Limb (tissue), 2 donors: ENCODE data around the gene NABP1.
A peak's percentile ranks its signal among the peaks of the same experiment; 100 is the strongest.
"Not testable (repeated sequence)": the region's sequence is repeated elsewhere in the genome, so short reads cannot be mapped to it uniquely, and the experiment has no call there.

Experiments used
- DNase-seq, 2 donors: peaks; one replicate each; pipeline ENCODE4 v3.0.0-alpha.2; 2016; ENCODE audit errors: extremely low spot score in 2 of 2

Gene NABP1

DNA sequence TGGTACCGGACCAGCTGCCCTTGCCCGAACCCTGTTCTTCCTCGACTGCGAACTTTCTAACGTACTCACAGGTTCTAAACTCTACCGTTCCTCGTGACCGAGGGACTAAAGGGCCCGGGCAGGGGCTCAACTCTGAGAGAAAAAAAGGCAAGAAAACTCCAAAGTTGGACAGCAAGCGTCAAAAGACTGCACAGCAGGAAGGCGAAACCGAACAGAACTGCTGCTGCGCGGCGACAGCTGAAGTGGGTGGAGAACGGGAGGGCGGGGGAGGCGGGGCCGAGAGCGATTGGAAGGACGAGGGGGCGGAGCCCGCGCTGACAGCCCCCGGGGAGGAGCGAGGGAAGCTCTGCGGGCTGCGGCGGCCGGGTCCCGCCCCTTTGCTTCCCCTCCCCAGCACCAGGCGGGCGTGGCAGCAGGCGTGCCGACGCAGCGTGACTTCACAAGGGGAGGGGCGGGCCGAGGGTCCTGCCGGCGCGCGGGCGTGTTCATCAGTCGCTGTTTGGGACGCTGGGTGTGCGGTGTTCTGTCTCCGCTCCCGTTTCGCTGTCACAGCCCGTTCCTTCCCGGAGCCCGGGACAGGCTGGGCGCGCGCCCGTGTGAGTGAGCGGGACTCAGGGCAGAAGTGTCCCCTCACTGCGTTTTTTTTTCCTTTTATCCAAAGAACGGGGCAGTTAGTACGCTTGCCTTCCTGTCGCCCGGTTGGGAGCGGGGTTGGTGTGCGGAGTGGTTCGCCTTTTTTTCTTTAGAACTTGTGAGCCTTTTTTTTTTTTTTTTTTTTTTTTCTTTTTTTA lies at the start of gene NABP1:
Gene NABP1 (plus strand): TSS at position 491 of the 791 bp plus-strand sequence. CDS start 479 bp downstream, outside the sequence.
- peak; percentile 99 for DNase-seq

DNA sequence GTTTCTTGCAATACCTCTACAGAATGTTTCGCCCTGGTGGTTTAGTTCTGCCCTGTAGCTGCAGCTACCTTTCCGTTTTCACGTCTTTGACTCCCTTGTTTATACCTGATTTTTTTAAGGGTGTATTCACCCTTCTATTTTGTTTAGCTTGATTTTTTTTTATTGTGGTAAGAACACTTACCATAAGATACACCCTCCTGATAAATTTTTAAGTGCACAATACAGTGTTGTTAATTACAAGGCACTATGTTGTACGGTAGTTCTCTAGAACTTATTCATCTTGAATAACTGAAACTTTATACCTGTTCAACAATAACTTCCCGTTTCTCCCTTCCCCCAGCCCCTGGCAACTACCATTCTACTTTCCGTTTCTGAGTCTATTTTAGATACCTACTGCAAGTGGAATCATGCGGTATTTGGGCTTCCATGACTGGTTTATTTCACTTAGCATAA lies 48.9 kb upstream of the NABP1 start:
- DNase-seq = no peak

DNA sequence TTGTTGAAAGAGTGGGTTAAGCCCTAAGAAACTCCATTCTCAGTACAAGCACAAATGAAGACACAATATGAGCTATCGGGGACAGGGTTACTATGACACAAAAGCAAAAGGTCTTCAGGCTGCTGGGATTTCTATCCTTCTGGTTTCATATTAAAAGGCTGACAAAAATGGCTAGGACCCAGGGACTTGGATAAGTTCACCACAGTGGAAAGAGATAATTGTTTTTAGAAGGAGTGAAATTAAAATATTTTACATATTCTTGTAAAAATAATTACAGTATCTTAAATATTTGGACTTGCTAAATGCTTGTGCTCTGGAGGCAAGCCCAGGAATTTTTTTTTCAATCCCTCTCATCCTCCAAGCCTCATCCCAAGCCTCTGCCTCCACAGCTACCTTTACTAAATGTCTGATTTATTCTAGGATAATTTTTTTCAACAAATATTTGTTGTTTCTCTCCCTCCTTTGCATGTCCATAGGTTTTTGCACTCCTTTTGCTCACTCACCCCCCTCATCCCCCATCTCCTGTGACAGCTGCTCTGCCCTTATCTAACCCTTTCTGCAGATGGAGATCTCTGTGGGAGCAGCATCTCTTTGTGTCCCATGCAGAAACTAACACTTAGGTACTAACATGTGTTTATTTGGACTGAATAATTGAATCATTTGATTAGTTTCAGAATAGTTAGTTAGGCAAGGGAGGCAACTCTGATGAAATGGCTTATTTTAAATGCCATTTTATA lies 47.8 kb upstream of the NABP1 start:
- no peak for DNase-seq

GRCh38 chr2:191631754-191632153 lies 46.2 kb upstream of the NABP1 start:
- no peak for DNase-seq

DNA sequence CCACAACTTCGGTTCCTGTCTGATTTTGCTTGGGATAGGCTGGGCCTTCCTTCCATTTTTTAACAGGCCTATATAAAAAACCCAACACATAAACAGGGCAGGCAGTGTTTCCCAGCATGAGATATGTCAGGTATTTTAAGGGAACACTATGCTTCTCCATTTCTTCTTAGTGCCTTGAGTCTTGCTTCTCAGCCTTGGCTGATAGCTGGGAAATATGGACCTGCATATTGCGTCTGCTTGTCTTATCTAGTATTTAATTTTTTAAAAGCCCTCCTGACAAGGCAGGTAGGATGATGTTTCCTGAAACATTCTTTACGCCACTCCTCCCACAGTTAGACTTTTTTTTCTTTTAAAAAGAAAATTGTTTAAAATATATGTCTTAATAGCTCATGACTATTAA lies 45.5 kb upstream of the NABP1 start:
- no peak for DNase-seq

DNA sequence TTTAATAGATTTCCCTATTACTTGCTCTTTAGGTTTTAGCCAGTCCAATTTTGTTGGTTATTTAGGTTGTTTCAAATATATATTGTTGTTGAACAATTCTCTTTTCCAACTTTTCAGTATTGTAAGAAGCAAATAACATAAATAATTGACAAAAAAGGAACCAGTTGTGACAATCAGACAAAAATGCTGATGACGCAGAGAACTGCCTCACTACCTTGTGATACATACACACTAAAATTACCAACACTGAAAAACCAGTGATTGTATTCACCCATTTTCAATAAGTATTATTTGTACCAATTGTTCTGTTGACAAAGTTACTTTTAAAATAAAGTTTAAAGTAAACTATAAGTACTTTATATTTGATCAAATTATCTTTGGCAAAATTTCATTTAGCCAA lies 43.1 kb upstream of the NABP1 start:
- no peak for DNase-seq

DNA sequence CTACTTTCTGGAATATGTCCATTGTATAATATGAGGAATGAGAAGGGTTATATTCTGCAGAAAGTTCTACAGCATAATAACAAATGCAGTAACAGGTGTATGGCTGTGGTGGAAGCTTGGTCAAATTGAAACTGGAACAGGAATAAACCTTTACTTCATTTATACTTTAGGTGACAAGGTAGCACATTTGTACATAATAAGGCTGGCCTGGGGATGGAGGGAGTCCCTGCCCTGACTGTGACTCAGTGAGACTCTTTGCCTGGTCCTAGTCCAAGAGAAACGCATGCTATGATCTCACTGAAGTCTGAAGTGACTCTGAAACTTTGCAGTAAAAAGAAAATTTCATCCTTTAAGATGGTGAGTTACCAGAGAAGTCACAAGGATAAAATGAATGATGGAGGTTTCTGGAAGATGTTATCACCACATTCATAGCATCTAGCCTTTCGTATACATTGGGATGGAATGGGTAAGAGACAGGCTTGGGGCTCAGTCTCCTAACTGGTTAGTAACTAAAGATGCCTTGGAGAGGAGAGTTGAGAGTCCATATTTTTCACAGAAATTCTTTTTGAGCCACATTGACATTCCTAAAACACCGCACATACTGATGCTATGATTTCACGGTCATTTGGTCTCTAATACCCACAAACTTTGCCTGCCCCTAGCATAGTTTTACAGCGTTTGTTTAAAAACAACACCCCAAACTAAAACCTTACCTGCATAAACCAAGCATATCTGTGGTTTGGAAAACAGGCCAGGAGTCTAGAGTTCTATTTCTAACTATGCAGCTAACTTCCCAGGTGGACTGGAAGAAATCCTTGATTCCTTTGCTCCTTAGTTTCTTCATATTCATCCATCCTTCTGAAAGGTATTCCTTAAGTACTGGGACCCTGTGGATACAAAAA lies 42.4 kb upstream of the NABP1 start:
- DNase-seq = no peak

DNA sequence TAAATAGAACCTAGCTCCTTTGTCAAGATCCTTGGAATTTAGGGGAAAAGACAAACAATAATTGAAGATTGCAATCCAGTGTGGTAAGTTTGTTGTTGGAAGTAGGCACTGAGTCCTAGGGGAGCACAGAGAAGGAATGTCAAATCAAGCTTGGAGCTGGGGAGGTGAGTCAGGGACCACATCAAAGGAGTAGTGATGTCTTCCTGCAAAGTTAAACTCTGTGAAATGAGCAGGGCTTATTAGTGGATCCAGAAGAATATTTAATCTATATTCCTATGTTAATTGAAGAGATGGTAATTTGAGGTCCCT lies 41.7 kb upstream of the NABP1 start:
- DNase-seq = no peak

GRCh38 chr2:191636586-191636985 lies 41.4 kb upstream of the NABP1 start:
- no peak for DNase-seq

DNA sequence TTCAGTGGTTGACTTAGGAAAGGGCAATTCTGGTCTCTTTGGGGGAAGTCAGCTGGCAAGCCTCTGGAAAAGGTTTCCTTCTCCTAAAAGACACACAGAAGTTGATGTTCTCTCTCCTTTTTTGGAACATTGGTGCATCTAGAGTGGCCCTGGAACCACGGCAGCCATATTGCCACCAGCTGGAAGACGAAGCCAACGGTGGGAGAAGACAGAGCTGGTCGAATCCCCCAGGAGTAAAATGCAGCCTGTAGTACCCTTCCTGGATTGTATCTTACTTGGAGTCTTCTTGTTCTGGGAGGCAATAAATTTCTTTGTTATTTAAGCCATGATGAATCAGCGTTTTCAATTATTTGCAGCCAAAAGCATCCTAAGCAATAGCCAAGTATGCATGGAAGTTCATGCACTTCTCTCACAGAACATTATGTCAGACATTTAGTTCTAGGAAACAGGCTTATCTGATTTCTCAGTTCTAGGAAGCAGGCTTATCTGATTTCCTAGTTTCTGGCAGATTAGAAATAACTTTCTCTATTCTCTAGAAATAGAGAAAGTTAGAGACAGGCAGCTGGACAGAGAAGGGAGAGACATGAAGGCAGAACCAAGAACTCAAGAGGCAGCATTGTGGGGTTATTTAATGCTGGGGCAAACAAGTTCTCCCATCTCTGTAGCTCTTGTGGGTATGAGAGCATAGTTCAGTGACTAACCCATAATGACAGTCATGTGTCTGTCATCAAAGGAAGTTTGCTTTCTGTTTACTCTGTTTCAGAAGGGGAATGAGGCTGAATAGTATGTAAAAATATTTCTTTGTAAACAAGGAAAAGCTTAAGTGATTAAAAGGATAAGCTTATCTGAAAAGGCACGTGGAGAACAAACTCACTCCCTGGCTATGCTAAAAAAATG lies 40.5 kb upstream of the NABP1 start:
- DNase-seq = no peak

DNA sequence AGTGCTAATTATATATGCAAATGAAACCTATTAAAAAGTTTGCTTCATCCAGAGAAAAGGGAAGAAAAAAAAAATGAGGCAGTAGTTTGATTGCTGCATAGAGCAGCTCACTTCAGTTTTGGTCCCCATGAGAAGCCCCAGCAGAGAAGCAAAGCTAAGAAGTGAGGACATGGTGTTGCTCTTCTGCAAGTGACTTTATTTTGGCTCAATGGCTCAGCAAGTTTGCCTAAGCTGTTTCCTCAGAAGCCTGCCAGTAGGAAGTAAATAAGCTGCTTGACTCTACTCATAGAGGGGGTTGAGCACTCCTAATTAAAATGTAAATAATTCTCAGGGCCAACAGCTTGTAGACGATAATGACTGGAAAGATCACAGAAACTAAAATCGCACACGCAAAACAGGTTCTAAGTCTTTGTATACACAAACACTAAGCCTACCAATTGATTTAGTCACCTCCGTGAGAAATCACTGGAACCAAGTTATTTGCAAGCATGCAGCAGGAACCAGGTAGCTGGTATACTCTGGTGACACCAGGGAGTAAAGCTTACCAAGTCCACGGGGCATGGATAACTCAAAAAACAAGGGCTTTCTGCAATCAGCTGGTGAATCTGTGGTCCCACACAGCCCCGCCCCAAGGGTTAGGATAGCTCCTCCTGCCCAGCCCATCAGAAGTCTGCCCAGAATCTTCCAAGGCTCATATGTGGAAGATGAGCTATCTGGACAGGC lies 39.7 kb upstream of the NABP1 start:
- no peak for DNase-seq

GRCh38 chr2:191638802-191639172 lies 39.1 kb upstream of the NABP1 start:
- DNase-seq = no peak

DNA sequence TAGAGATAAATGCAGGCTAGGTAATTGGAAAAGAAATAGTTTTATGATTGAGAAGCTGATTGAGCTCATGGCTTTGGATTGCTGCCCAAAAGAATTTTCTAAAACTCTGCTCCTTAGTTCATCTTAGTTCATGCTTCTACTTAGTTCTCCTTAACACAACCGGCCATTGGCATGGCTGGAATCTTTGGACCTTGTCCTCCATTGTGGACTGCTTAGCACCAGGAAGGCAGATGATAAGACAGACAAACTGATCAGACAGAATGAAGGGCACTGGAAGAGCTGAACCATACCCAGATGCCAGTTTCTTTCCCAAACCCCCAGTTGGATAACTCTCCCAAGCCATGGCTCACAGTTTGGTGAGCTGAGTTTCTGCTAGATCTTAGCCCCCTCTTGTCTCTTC lies 36.3 kb upstream of the NABP1 start:
- no peak for DNase-seq

- no peak for DNase-seq
These were observed 35.4 kb upstream of the NABP1 start for GRCh38 chr2:191642541-191642940.

- no peak for DNase-seq
These were observed 34.5 kb upstream of the NABP1 start for GRCh38 chr2:191643429-191643828.

DNA sequence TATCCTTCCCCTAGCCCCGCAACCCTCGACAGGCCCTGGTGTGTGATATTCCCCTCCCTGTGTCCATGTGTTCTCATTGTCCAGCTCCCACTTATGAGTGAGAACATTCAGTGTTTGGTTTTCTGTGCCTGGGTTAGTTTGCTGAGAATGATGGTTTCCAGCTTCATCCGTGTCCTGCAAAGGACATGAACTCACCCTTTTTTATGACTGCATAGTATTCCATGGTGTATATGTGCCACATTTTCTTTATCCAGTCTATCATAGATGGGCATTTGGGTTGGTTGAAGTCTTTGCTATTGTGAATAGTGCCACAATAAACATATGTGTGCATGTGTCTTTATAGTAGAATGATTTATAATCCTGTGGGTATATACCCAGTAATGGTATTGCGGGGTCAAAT lies 33.3 kb upstream of the NABP1 start:
- not testable (repeated sequence) for DNase-seq

DNA sequence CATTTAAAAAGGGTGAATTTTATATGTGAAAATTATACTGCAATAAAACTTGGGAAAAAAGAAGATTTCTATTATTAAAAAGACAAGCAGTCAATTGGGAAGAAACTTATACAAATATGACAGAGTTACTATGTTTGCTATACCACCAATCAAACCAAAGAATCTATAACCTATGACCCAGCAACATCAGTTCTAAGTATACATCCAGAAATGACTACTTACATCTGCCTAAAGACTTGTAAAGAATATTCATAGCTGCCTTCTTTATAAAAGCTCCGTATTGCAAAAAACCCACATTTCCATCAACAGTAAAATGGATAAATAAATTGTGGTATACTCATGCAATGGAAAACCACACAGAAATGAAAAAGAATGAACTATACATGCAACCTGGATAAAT lies 32.9 kb upstream of the NABP1 start:
- DNase-seq = no peak

DNA sequence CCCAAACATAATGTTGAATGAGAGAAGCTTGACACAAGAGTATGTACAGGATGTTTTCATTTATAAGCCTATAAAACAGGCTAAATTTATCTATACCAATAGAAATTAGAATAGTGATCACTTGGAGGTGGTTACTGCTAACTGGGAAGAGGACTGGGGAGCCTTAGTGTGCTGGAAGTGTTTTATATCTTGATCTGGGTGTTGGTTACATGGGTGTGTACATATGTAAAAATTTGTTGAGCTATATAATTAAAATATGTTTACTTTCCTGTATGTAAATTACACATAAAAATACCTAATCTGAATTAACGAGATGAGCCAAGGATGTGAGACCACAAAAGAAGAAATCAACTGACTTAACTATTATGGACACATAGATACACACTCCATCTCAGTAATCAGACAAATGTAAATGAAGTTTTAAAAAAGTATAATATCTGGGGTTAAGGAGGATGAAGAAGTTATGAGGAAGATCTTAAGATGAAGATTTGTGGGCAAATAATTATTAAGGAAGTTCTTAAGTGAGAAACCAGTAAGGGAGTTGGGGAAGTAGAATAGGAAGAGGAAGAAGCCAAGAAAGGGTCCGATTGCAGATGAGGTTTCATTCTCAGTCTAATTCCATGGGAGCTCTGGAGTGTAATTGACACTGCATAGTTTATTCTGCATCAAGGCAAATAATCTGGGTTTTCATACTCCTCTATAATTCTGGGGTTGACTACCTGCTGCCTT lies 32.3 kb upstream of the NABP1 start:
- no peak for DNase-seq

DNA sequence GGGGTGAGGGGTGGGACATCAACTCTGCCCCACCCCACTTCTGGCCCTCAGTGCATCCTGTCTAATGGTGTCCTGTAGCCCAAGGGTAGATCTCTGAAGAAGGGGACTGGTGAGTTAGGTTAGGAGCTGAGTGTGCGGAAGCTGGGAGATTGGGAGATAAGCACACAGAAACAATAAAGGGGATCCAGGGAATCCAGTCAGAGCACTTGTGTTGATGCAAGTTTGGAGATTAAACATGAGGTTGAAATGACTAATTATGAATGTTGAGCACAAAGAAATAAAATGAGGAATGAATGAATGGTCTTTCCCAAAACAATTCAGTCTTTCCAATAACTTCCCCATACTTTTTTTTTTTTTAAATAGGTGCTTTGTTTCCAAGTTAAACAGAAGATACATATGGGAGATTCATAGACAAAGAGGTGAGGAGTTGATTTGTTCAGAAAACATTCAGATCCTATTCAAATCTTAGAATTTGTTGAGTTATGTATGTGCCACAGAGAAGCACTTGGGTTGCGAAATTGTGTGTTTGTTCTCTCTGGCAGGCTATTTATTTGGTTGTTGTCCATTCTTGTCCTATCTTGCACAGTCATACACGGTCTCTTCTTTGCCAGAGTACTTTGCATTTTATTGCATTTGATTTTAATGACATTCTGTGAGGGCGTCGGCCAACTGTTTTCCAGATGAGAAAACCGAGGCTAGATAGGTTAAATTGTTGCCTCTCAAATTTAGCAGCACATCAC lies 31.6 kb upstream of the NABP1 start:
- DNase-seq = no peak
